GM21786 (cell line): Measurements from ENCODE around the gene ADCY10.
"Not testable (repeated sequence)": the region's sequence is repeated elsewhere in the genome, so short reads cannot be mapped to it uniquely, and the experiment has no call there.

Experiments used
- ATAC-seq: cut with Tn5 transposase; IDR thresholded peaks from one replicate; pipeline ENCODE4 v1.9.1; 2021; ENCODE audit not compliant: unreplicated experiment

Gene ADCY10

GRCh38 chr1:167913895-167914496 lies at the start of gene ADCY10:
Gene ADCY10 (minus strand): TSS chr1:167914134. CDS start chr1:167905140, 8,994 bp downstream.
- ATAC-seq, result no peak

- ATAC-seq, result no peak
These were observed 43.8 kb upstream of the ADCY10 start for GRCh38 chr1:167957710-167958109.

- ATAC-seq, result no peak
These were observed 42.0 kb upstream of the ADCY10 start for GRCh38 chr1:167955915-167956314.

- no peak for ATAC-seq
These were observed 36.6 kb upstream of the ADCY10 start for GRCh38 chr1:167950569-167950968.

GRCh38 chr1:167949785-167950184 lies 35.9 kb upstream of the ADCY10 start:
- no peak for ATAC-seq

GRCh38 chr1:167947733-167948132 lies 33.8 kb upstream of the ADCY10 start:
- no peak for ATAC-seq

- no peak for ATAC-seq
These were observed 29.6 kb upstream of the ADCY10 start for GRCh38 chr1:167943541-167943940.

- no peak for ATAC-seq
These were observed 26.3 kb upstream of the ADCY10 start for GRCh38 chr1:167940264-167940663.

GRCh38 chr1:167938080-167938636 lies 24.2 kb upstream of the ADCY10 start:
- ATAC-seq, result no peak

- ATAC-seq, result no peak
These were observed 23.7 kb upstream of the ADCY10 start for GRCh38 chr1:167937709-167938010.

GRCh38 chr1:167936930-167937708 lies 23.2 kb upstream of the ADCY10 start, which contains the start of gene MPC2:
Gene MPC2 (minus strand): TSS chr1:167937072. CDS start chr1:167935841, 1,231 bp downstream.
- ATAC-seq, result no peak

GRCh38 chr1:167936068-167936929 lies 22.4 kb upstream of the ADCY10 start, which contains the start of gene DCAF6:
Gene DCAF6 (plus strand): TSS chr1:167936683. CDS start chr1:167936912, 229 bp downstream.
- peak; percentile 74 for ATAC-seq

- peak; percentile 6 for ATAC-seq
These were observed 21.5 kb upstream of the ADCY10 start for GRCh38 chr1:167935216-167936067.

- ATAC-seq, result no peak
These were observed 20.7 kb upstream of the ADCY10 start for GRCh38 chr1:167934426-167935215.

GRCh38 chr1:167933788-167934187 lies 19.9 kb upstream of the ADCY10 start:
- no peak for ATAC-seq

GRCh38 chr1:167929725-167930124 lies 15.8 kb upstream of the ADCY10 start:
- no peak for ATAC-seq

GRCh38 chr1:167928919-167929318 lies 15.0 kb upstream of the ADCY10 start:
- not testable (repeated sequence) for ATAC-seq

- ATAC-seq, result no peak
These were observed 14.5 kb upstream of the ADCY10 start for GRCh38 chr1:167928457-167928852.

- peak; percentile 48 for ATAC-seq
These were observed 13.3 kb upstream of the ADCY10 start for GRCh38 chr1:167927046-167927754.
